ENCODE measurements around the gene PACSIN3. TPM values are rescaled to one million over a fixed set of nuclear protein-coding genes. Genes with fewer than 3 reads are reported as not detected.

The PACSIN3 gene
- total RNA-seq, 8 experiments from 2014 or later: 1.2 to 89.4 (median 9.9) TPM

DNA sequence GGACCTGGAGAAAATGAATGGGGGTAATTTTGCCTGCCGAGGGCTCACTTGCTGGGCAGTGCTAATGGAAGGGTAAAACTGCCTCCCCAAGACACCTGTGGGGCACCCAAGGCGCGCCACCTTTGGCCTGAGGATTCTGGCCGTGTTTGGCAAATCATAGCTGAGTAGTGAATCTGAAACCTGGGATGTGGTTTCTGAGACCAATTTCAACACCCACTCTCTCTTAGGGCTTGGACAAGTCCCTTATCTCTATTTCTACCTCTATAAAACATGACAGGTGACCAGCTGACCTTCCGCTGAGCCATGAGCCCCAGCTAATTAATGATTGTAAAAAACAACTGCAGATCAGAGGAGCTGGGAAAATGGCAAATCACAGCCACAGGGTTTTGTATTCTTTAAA lies 1.5 kb upstream of the PACSIN3 start:
- no peak for ATAC-seq (replicated peaks in 6 of 8)

DNA sequence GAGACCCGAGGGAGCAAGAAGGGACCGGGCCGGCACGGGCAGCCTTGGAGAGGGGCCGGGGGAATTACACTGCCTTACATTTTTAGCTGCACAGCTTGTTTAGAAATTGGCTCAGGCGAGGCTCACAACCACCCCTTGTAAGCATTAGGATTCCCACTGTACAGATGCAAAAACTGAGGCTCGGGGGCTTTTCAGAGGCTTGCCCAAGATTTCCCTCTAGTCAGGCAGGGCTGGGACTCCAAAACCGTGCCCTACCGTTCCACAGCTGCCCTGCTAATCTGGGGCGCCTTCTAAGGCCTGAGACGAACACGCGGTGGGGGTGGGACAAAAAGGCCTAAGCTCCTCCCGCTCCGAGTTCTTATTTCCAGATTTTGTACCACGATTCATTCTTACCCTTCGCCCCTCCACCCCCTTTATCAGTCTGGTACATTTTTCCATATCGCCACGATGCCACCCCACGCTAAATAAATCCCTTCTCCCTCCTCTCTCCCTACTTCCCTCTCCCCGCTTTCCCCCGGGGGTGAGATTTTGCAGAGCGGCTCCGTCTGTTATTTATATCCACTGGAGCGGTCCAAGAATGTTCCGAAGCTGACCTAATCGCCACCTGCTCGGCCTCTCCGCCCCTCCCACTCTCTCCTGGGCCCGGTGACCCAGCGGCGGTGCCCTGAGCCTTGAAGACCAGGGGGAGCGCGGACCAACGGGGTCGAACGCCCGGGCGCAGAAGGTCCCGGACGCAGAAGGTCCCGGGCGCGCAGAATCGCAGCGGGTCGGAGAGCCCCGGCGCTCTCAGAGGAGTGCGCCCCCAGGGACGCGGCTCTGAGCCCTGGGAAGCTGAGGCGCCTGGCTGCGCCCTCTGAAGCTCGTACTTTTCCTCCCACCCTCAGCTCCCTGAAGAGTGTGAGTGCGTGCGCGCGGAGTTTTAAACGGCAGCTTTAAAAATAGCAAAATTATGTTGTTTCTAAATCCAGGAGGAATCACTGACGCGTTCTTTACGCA lies 764 bp upstream of the PACSIN3 start:
- Histone ChIP-seq H3K4me1 (replicated peaks in 1 of 2) (peaks cover 11 to 30% of the 10 kb centered on the region in 2 donors), H3K4me3 (peak overlapping the region; percentile 28 to 38 (median 34)), H3K27ac (no peak overlapping the region)
- WGBS, 10 experiments: 0 to 19% (median 6%) methylated on average over 1 to 27 of the region's 63 CpGs; no CpG with 5 or more reads in 2 of the 10 experiments
- in situ Hi-C loops (cut with MboI; ENCODE audit: low pct_unique_long_range_greater_than_20kb in 2 of 9, low sequenced_read_pairs in 9 of 9, unreplicated experiment in 9 of 9): no loop called here
- peak; percentile 13 to 52 (median 38) for ATAC-seq (replicated peaks in 6 of 8)

More for the DNA sequence above, 1.5 kb upstream of the PACSIN3 start:
- Histone ChIP-seq H3K4me3 (peak overlapping the region in 1 of 5 donors; percentile 34), H3K27ac (no peak overlapping the region), H3K4me1 (replicated peaks in 1 of 2) (peaks cover 11 to 30% of the 10 kb centered on the region in 2 donors)
- in situ Hi-C loops (cut with MboI; ENCODE audit: low pct_unique_long_range_greater_than_20kb in 2 of 9, low sequenced_read_pairs in 9 of 9, unreplicated experiment in 9 of 9): no loop called here
- 10 to 74% (median 37%) methylated on average over 1 to 4 of the region's 5 CpGs; no CpG with 5 or more reads in 2 of the 10 experiments for WGBS, 10 experiments

DNA sequence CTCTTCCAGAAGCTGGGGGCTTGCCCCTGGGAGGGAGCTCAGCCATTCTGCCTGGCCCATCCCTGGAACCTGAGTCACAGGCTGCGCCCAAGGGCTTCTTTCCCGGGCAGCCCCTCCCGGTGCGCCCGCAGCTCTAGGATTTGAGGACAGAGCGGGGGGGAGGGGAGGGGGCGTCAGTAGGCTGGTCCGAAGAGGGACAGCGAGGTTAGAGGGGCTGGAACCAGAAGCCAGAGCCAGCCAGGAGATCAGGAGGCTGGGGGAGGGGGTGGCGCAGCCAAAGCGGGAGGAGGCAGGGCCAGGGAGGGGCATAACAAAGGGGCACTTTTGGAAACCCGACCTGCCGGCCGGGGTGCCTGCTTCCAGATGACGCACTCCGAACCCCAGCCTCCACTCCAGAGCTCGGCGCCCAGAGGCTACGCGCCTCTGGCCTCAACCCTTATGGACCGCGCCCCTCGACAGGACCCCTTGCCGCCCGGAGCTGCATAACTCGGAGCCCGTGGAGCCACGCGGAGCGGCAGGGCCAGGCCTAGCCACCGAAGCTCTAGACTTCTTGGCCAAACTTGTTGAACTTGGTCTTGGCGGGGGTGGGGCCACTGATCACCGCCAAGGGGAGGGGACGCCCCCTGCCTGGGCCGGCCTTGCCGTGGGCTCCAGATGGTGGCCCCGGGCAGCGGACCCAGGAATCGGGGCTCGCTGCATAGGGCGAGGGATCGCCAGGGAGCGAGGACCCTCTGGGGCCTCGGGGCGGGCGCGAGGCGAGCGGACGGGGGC lies 744 bp downstream of the PACSIN3 start:
- in situ Hi-C loops (cut with MboI; ENCODE audit: low pct_unique_long_range_greater_than_20kb in 2 of 9, low sequenced_read_pairs in 9 of 9, unreplicated experiment in 9 of 9): no loop called here
- ATAC-seq (replicated peaks in 6 of 8): peak in 7 of 8 experiments; percentile 9 to 43 (median 21)
- WGBS, 10 experiments: 0 to 40% (median 0%) methylated on average over 1 to 2 of the region's 50 CpGs; no CpG with 5 or more reads in 7 of the 10 experiments

DNA sequence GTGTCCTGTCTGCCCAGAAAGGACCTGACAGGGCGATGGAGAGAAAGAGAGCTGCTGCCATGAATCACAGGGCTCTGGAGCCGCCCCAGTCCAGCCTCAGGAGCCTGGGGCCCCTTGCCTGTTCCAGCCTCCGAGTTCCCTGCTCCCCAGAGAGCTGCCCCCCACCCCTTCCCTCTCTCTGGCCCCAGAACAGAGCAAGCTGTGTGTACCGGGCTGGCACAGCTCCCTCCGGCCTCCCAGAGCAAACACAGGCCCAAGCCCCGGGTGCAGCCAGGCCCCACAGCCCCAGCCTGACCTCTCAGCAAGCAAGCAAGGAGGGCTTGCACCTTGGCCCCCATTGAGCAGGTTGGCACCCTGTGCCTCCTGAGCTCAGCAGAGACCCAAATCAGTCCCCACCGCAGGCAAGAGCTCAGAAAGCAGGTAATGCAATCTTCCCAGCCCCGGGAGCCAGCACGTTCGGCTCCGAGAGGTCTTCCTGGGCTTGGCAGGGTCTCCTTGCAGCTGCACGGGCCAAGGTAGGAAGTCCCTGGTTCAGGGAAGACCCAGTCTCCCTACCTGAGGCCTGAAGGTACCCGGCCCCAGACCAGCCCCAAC lies 1.4 kb downstream of the PACSIN3 start:
- Histone ChIP-seq H3K4me3 (no peak overlapping the region), H3K4me1 (replicated peaks in 1 of 2) (peaks cover 11 to 30% of the 10 kb centered on the region in 2 donors), H3K27ac (no peak overlapping the region)
- WGBS, 10 experiments: 0 to 80% (median 41%) methylated on average over 1 to 5 of the region's 13 CpGs; no CpG with 5 or more reads in 7 of the 10 experiments
- in situ Hi-C loops (cut with MboI; ENCODE audit: low pct_unique_long_range_greater_than_20kb in 2 of 9, low sequenced_read_pairs in 9 of 9, unreplicated experiment in 9 of 9): no loop called here
- peak in 6 of 8 experiments; percentile 2 to 65 (median 30) for ATAC-seq (replicated peaks in 6 of 8)

More for the DNA sequence above, 744 bp downstream of the PACSIN3 start:
- Histone ChIP-seq H3K4me1 (replicated peaks in 1 of 2) (peaks cover 11 to 30% of the 10 kb centered on the region in 2 donors), H3K27ac (no peak overlapping the region), H3K4me3 (peak overlapping the region; percentile 28 to 38 (median 34))

DNA sequence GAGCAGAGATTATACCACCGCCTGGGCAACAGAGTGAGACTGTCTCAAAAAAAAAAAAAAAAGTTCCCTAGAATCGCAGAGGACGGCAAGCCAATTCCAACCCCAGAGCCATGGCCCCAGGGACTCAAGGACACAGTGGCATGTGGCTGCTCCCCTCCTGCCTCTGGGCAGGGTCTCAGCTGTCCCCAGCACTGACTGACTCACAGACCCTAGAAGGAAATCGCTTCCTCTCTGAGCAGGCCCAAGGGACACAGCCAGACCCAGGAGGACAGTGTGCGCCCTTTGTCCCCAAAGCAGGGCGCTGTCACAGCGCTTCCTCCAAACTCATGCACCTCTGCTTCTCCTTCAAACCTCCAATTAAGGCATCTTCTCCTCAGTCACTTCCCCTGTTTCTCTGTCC lies 2.3 kb downstream of the PACSIN3 start:
- no peak for ATAC-seq (replicated peaks in 6 of 8)
- no peak overlapping the region for H3K4me3 ChIP-seq
- H3K4me1 ChIP-seq (replicated peaks in 1 of 2): peaks cover 11 to 30% of the 10 kb centered on the region in 2 donors
- no peak overlapping the region for H3K27ac ChIP-seq
- in situ Hi-C loops (cut with MboI; ENCODE audit: low pct_unique_long_range_greater_than_20kb in 2 of 9, low sequenced_read_pairs in 9 of 9, unreplicated experiment in 9 of 9): no loop called here
- 100% methylated on average over 1 to 6 of the region's 7 CpGs; no CpG with 5 or more reads in 5 of the 10 experiments for WGBS, 10 experiments

DNA sequence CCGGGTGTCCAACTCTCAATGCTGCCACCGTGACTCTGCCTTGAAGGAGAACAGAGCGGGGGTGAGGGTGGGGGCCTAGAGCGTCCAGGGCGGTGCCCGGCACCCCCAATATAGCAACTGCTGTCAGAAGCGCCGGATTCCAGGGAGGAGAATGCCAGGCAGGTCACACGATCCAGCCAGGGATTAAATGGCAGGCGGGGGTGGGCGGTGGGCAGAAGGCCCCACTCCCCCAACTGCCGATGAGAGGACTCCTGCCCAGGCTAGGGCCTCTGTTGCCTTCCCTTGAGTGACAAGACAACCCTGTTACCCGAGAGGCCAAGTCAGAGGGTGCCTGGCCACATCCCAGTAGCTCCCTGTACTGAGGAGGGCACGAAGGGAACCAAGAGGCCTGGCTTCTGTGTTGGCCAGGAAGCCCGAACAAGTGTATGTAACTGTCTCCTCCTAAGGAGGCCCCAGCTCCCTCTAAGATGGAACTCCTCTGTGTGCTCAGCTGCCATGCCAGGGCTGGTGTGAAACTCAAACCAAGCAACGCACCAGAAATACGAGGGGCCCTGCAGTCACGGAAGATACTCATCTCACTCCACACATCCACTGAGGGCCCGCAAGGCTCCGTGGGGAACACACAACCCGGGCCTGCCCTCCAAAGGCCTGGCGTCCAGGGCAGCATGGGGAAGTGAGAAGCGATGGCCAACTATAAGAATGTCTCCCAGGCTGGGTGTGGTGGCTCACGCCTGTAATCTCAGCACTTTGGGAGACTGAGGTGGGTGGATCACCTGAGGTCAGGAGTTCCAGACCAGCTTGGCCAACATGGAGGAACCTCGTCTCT lies 3.0 kb downstream of the PACSIN3 start:
- Histone ChIP-seq H3K4me3 (no peak overlapping the region), H3K4me1 (replicated peaks in 1 of 2) (peaks cover 11 to 27% of the 10 kb centered on the region in 2 donors), H3K27ac (no peak overlapping the region)
- in situ Hi-C loops (cut with MboI; ENCODE audit: low pct_unique_long_range_greater_than_20kb in 2 of 9, low sequenced_read_pairs in 9 of 9, unreplicated experiment in 9 of 9): no loop called here
- no peak for ATAC-seq (replicated peaks in 6 of 8)
- WGBS, 10 experiments: 93 to 100% (median 98%) methylated on average over 1 to 4 of the region's 25 CpGs; no CpG with 5 or more reads in 6 of the 10 experiments

DNA sequence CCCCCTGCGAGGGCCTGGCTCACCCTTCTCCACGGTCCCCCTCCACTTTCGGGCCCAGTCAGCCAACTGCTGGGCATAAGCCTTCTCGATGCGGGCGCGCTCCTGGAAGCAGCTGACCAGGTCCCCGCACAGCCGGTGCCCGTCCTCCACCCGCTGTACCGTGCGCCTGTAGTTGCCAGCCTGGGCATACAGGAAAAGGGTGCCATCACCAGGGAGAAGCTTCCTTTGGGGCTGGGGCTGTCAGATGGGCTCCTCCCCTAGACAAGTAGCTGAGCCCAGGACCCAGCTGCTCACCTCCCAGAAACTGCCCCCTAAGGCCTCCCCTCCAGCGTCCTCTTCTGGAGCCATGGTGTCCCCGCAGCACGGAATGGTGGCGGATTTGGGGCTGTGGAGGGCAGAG lies 3.9 kb downstream of the PACSIN3 start:
- no peak for ATAC-seq (replicated peaks in 6 of 8)
- 80% methylated on average over 1 of the region's 17 CpGs; no CpG with 5 or more reads in 9 of the 10 experiments for WGBS, 10 experiments
- Histone ChIP-seq H3K4me3 (no peak overlapping the region), H3K27ac (no peak overlapping the region), H3K4me1 (replicated peaks in 1 of 2) (peaks cover 17 to 25% of the 10 kb centered on the region in 2 donors)
- in situ Hi-C loops (cut with MboI; ENCODE audit: low pct_unique_long_range_greater_than_20kb in 2 of 9, low sequenced_read_pairs in 9 of 9, unreplicated experiment in 9 of 9): no loop called here

DNA sequence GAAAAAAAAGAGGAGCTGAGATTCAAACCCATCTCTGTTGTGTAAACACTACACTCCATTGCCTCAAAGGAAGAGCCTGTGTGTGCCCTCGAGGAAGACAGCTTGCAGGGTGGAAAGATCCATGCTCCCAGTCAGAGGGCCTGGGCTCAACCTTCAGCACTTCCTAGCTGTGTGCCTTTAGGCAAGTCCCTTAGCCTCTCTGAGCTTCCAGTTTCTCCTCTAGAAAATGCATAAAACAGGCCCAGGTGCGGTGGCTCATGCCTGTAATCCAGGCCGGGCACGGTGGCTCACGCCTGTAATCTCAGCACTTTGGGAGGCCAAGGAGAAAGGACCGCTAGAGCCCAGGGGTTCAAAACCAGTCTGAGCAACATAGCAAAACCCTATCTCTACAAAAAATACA lies 5.0 kb downstream of the PACSIN3 start:
- no peak for ATAC-seq (replicated peaks in 6 of 8)
- WGBS, 10 experiments: 60 to 80% (median 74%) methylated on average over 1 to 4 of the region's 6 CpGs; no CpG with 5 or more reads in 7 of the 10 experiments
- Histone ChIP-seq H3K27ac (no peak overlapping the region), H3K4me1 (replicated peaks in 1 of 2) (peaks cover 17 to 25% of the 10 kb centered on the region in 2 donors), H3K4me3 (no peak overlapping the region)
- in situ Hi-C loops (cut with MboI; ENCODE audit: low pct_unique_long_range_greater_than_20kb in 2 of 9, low sequenced_read_pairs in 9 of 9, unreplicated experiment in 9 of 9): no loop called here

DNA sequence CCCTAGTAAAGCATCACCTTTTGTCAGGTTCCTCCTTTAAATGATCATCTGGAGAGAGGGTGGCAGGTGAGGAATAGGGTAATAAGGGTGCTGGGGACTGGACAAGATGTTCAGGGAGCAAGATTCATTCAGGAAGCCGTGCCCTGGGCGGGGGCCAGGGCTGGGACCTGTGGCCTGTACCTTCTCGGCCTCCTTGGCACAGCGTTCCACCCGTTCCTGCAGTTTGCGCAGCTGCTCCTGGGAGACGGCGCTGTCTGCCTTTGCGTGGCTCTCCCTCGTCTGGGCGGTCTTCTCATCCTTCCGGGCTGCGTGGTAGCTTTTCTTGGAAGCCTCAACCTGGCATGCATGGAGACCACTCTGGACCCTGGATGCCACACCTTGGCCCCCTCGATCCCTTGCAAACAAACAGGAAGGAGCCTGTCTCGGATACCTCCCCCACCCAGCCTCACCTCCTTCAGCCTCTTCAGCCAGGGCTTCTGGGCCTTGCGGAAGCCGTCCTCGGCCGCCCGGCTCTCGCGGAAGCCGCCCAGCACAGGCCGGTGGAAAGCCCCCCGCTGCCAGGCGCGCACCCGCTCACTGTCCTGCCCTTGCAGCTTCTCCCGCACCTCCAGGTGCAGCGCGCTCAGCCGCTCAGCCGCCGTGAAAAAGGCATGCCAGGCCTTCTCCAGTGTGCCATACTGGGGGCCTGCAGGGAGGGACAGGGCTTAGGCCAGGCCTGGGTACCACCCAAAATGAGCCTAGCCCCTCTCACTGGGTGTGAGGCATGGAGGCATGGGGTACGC lies 6.0 kb downstream of the PACSIN3 start:
- H3K4me3 ChIP-seq: no peak overlapping the region
- no peak for ATAC-seq (replicated peaks in 6 of 8)
- H3K4me1 ChIP-seq (replicated peaks in 1 of 2): peaks cover 22 to 23% of the 10 kb centered on the region in 2 donors
- WGBS, 10 experiments: 83 to 100% (median 94%) methylated on average over 1 to 14 of the region's 35 CpGs; no CpG with 5 or more reads in 4 of the 10 experiments
- in situ Hi-C loops (cut with MboI; ENCODE audit: low pct_unique_long_range_greater_than_20kb in 2 of 9, low sequenced_read_pairs in 9 of 9, unreplicated experiment in 9 of 9): no loop called here
- H3K27ac ChIP-seq: no peak overlapping the region

DNA sequence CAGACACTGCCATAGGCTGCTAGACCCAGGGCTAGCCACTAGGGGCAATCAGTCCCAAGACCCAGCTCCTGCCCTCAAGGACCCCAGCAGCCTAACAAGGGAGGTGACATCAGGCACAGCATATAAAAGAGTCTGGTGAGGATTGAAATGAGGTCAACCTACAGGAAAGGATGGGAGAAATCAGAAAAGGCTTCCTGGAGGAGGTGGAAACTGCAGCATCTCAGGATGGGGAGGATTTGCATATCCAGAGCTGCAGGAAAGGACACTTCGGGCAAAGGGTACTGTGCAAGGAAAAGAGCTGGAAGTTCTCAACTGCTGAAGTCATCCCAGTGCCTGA lies 6.6 kb downstream of the PACSIN3 start:
- in situ Hi-C loops (cut with MboI; ENCODE audit: low pct_unique_long_range_greater_than_20kb in 2 of 9, low sequenced_read_pairs in 9 of 9, unreplicated experiment in 9 of 9): no loop called here
- WGBS, 10 experiments: 80 to 100% (median 100%) methylated on average over 1 of the region's 1 CpG; no CpG with 5 or more reads in 7 of the 10 experiments
- H3K4me1 ChIP-seq (replicated peaks in 1 of 2): peaks cover 17 to 18% of the 10 kb centered on the region in 2 donors
- no peak for ATAC-seq (replicated peaks in 6 of 8)
- H3K4me3 ChIP-seq: no peak overlapping the region
- no peak overlapping the region for H3K27ac ChIP-seq

DNA sequence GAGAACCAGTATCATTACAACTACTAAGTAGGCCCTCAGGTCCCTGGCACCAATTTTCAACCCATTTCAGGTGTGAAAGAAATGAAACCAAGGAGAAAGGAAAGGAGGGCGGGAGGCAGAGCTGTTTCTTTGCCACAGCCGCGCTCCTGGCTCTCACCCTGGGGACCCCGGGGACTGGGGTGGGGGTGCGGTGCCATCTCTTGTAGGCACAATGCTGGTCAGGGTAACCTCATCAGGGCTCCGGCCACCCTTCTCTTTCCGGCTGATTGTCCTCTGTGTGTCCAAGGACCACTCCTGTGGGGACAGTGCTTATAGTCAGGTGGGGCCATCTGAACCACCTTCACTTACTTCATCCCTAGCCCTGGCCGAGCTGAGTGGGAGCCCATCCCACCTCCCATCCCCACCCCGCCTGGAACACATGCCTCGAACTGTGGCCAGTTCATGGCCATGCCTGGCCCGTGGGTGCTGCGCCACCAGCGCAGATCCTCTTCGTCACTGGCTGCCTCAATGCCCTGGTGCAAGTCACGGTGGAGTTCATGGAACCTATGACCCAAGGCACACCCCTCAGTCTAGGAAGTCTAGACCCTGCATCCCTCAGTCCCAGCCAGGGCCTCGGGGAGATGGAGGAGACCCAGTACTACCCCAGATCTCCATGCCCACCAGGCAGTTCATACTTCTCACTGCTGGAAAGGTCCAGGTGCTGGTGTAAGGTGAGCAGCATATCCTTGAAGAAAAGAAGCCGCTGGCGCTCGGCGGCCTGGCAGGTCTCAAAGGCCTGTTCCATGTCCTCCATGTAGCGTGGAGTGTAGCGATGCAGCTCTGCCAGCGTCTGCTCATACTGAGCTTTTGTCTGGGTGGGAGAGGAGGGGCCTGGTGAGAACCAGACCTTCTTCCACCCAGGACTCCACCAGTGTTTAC lies 7.2 kb downstream of the PACSIN3 start:
- in situ Hi-C loops (cut with MboI; ENCODE audit: low pct_unique_long_range_greater_than_20kb in 2 of 9, low sequenced_read_pairs in 9 of 9, unreplicated experiment in 9 of 9): no loop called here

More for the DNA sequence above, 7.2 kb downstream of the PACSIN3 start:
- no peak overlapping the region for H3K27ac ChIP-seq
- peaks cover 12 to 15% of the 10 kb centered on the region in 2 donors for H3K4me1 ChIP-seq (replicated peaks in 1 of 2)
- no peak for ATAC-seq (replicated peaks in 6 of 8)
- H3K4me3 ChIP-seq: no peak overlapping the region
- WGBS, 10 experiments: 75 to 100% (median 92%) methylated on average over 2 to 13 of the region's 23 CpGs; no CpG with 5 or more reads in 5 of the 10 experiments
